Astrocyte (in vitro differentiated cells and primary cell): ENCODE data around the gene PIGU. TPM values are rescaled to one million over a fixed set of nuclear protein-coding genes. Genes with fewer than 3 reads are reported as not detected.

ENCODE experiments used
- DNase-seq: peaks from one replicate; pipeline ENCODE4 v3.0.0-alpha.2; 2010; ENCODE audit warnings: low read depth
- FAIRE-seq: peaks from 2 replicates; lab custom pipeline; 2011; peaks lifted over from hg19 to GRCh38; lab: Jason Lieb, UNC
- H2AFZ ChIP-seq: 2 replicates; pipeline ENCODE4 v1.6.0; 2012; ENCODE audit warnings: low read depth, low read length, inconsistent platforms
- H3K27ac ChIP-seq: 2 replicates; pipeline ENCODE4 v1.5.1; 2011; ENCODE audit warnings: low read depth, low read length, inconsistent platforms
- H3K27me3 ChIP-seq: 2 replicates; pipeline ENCODE4 v1.6.0; 2011; ENCODE audit warnings: low read length, inconsistent platforms; ENCODE audit not compliant: insufficient read depth
- H3K36me3 ChIP-seq: 2 replicates; pipeline ENCODE4 v1.5.1; 2011; ENCODE audit warnings: low read length, inconsistent platforms; ENCODE audit not compliant: insufficient read depth
- H3K4me1 ChIP-seq: 2 replicates; pipeline ENCODE4 v1.5.1; 2011; ENCODE audit warnings: low read length, inconsistent platforms; ENCODE audit not compliant: insufficient read depth
- H3K4me2 ChIP-seq: 2 replicates; pipeline ENCODE4 v1.6.0; 2012; ENCODE audit warnings: low read length, inconsistent platforms
- H3K4me3 ChIP-seq: 2 replicates; pipeline ENCODE4 v1.5.1; 2011; ENCODE audit warnings: low read depth, mild to moderate bottlenecking, low read length, inconsistent platforms; ENCODE audit not compliant: insufficient read depth
- H3K79me2 ChIP-seq: 2 replicates; pipeline ENCODE4 v1.6.0; 2012; ENCODE audit warnings: mild to moderate bottlenecking, low read length, inconsistent platforms; ENCODE audit not compliant: insufficient read depth
- H3K9ac ChIP-seq: 2 replicates; pipeline ENCODE4 v1.6.0; 2012; ENCODE audit warnings: mild to moderate bottlenecking, low read length, inconsistent platforms
- H3K9me3 ChIP-seq: 2 replicates; pipeline ENCODE4 v1.5.1; 2012; ENCODE audit warnings: low read depth, mild to moderate bottlenecking, low read length, inconsistent platforms; ENCODE audit not compliant: insufficient read depth
- H4K20me1 ChIP-seq: 2 replicates; pipeline ENCODE4 v1.6.0; 2012; ENCODE audit warnings: low read length, inconsistent platforms; ENCODE audit not compliant: insufficient read depth
- H3K27ac Mint-ChIP-seq: one replicate; pipeline ENCODE4 v1.8.0; 2021; ENCODE audit warnings: mild to moderate bottlenecking, mixed read lengths; ENCODE audit not compliant: unreplicated experiment
- H3K27me3 Mint-ChIP-seq: one replicate; pipeline ENCODE4 v1.8.0; 2021; ENCODE audit warnings: low read depth, mixed read lengths; ENCODE audit not compliant: unreplicated experiment
- H3K36me3 Mint-ChIP-seq: one replicate; pipeline ENCODE4 v1.8.0; 2021; ENCODE audit warnings: low read depth, mixed read lengths; ENCODE audit not compliant: unreplicated experiment
- H3K4me1 Mint-ChIP-seq: one replicate; pipeline ENCODE4 v1.8.0; 2021; ENCODE audit warnings: low read depth, mixed read lengths; ENCODE audit not compliant: unreplicated experiment
- H3K4me3 Mint-ChIP-seq: one replicate; pipeline ENCODE4 v1.8.0; 2021; ENCODE audit warnings: mild to moderate bottlenecking, moderate library complexity, mixed read lengths; ENCODE audit not compliant: unreplicated experiment
- H3K9me3 Mint-ChIP-seq: one replicate; pipeline ENCODE4 v1.8.0; 2021; ENCODE audit warnings: mild to moderate bottlenecking, mixed read lengths; ENCODE audit not compliant: unreplicated experiment
- CTCF ChIP-seq: IDR thresholded peaks from 2 replicates; pipeline ENCODE4 v1.5.1; 2011; ENCODE audit warnings: low read depth, mild to moderate bottlenecking, inconsistent platforms, low read length, moderate library complexity; ENCODE audit not compliant: insufficient read depth
- EZH2 ChIP-seq: IDR thresholded peaks from 2 replicates; pipeline ENCODE4 v1.6.1; 2012; ENCODE audit warnings: mild to moderate bottlenecking, low read length, inconsistent platforms; ENCODE audit not compliant: insufficient read depth
- total RNA-seq: library from RNA; stranded (reverse); gene quantifications from 2 replicates; pipeline ENCODE4 v1.2.1, GENCODE V29; 2021

The PIGU gene
- total RNA-seq, 1 donor from 2014 or later, result 16.7 TPM

GRCh38 chr20:34704177-34705007 is 27.5 kb upstream of the PIGU start, which contains the start of gene TP53INP2:
Gene TP53INP2 (plus strand): TSS chr20:34704344. CDS start chr20:34708740, 4,396 bp downstream.
- Histone ChIP-seq H3K4me2 (peak within 1 kb of the TSS; percentile 94), H3K27ac (peak within 1 kb of the TSS; percentile 85), H3K9ac (peak within 1 kb of the TSS; percentile 89), H3K27me3 (no peaks in the 10 kb centered on the region), H3K79me2 (no peaks in the 10 kb centered on the region), H3K4me1 (peaks cover 19% of the 10 kb centered on the region), H2AFZ (peak within 1 kb of the TSS; percentile 76), H3K36me3 (no peaks in the 10 kb centered on the region), H4K20me1 (peaks cover 26% of the 10 kb centered on the region), H3K9me3 (no peaks in the 10 kb centered on the region), H3K4me3 (peak within 1 kb of the TSS; percentile 85)
- TF ChIP-seq CTCF, result no peak
- TF ChIP-seq EZH2, result no peak
- FAIRE-seq (no peak), DNase-seq (peak; percentile 85)
- Mint-ChIP-seq H3K4me1 (peaks cover 6% of the 10 kb centered on the region), H3K9me3 (no peaks in the 10 kb centered on the region), H3K27me3 (peaks cover 10% of the 10 kb centered on the region), H3K4me3 (peak within 1 kb of the TSS; percentile 96), H3K36me3 (no peaks in the 10 kb centered on the region), H3K27ac (peak within 1 kb of the TSS; percentile 93)

GRCh38 chr20:34703424-34704176 is 26.7 kb upstream of the PIGU start:
- peak overlapping the region; percentile 85 for H3K27ac ChIP-seq
- no peaks in the 10 kb centered on the region for H3K27me3 ChIP-seq
- peaks cover 6% of the 10 kb centered on the region for H3K4me1 Mint-ChIP-seq
- peak overlapping the region; percentile 89 for H3K9ac ChIP-seq
- no peaks in the 10 kb centered on the region for H3K36me3 Mint-ChIP-seq
- FAIRE-seq, result no peak
- peaks cover 26% of the 10 kb centered on the region for H4K20me1 ChIP-seq
- peak overlapping the region; percentile 94 for H3K4me2 ChIP-seq
- H3K4me3 ChIP-seq, result peak overlapping the region; percentile 85
- no peaks in the 10 kb centered on the region for H3K79me2 ChIP-seq
- H3K27ac Mint-ChIP-seq, result peak overlapping the region; percentile 85
- H3K4me1 ChIP-seq, result peaks cover 19% of the 10 kb centered on the region
- H3K27me3 Mint-ChIP-seq, result peaks cover 10% of the 10 kb centered on the region
- TF ChIP-seq EZH2 (no peak), CTCF (no peak)
- peak overlapping the region; percentile 65 for H2AFZ ChIP-seq
- peak overlapping the region; percentile 94 for H3K4me3 Mint-ChIP-seq
- H3K9me3 Mint-ChIP-seq, result no peaks in the 10 kb centered on the region
- no peaks in the 10 kb centered on the region for H3K36me3 ChIP-seq
- DNase-seq, result peak; percentile 14
- no peaks in the 10 kb centered on the region for H3K9me3 ChIP-seq
